Measurements from ENCODE around the gene PTCD2.
"Not testable (repeated sequence)": the region's sequence is repeated elsewhere in the genome, so short reads cannot be mapped to it uniquely, and the experiment has no call there.

The PTCD2 gene

DNA sequence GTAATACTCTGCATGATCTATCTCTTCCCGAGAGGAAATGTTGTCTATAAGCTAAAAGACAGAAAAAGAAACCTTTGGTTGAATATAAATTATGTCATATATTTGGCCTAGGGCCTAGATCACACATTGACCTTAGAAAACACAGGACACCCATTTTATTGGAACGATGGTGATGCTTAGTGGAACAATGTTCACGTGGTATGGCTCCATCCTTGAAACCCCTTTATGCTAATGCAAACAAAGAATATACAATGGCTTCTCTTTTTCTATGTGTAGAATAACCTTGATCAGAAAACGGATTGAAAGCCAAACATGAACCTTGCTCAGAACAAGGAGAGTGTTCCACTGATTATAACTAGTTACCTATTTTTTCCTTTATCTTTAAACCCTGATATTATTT, 24.6 kb upstream of the PTCD2 start:
- no peak overlapping the region for H3K4me3 ChIP-seq (ENCODE audit: low read depth, low read length)

GRCh38 chr5:72296256-72296655, 23.9 kb upstream of the PTCD2 start:
- H3K4me3 ChIP-seq (ENCODE audit: low read depth, low read length), result no peak overlapping the region

DNA sequence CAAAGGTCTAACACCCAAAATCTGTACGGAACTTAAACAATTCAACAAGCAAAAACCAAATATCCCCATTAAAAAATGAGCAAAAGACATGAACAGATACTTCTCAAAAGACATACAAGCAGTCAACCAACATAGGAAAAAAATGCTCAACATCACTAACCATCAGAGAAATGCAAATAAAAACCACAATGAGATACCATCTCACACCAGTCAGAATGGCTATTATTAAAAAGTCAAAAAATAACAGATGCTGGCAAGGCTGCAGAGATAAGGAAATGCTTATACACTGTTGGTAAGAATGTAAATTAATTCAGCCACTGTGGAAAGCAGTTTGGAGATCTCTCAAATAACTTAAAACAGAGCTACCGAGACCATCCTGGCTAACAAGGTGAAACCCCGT, 22.0 kb upstream of the PTCD2 start:
- not testable (repeated sequence) for H3K4me3 ChIP-seq (ENCODE audit: low read depth, low read length)

GRCh38 chr5:72298711-72299110, 21.5 kb upstream of the PTCD2 start:
- H3K4me3 ChIP-seq (ENCODE audit: low read depth, low read length), result no peak overlapping the region

DNA sequence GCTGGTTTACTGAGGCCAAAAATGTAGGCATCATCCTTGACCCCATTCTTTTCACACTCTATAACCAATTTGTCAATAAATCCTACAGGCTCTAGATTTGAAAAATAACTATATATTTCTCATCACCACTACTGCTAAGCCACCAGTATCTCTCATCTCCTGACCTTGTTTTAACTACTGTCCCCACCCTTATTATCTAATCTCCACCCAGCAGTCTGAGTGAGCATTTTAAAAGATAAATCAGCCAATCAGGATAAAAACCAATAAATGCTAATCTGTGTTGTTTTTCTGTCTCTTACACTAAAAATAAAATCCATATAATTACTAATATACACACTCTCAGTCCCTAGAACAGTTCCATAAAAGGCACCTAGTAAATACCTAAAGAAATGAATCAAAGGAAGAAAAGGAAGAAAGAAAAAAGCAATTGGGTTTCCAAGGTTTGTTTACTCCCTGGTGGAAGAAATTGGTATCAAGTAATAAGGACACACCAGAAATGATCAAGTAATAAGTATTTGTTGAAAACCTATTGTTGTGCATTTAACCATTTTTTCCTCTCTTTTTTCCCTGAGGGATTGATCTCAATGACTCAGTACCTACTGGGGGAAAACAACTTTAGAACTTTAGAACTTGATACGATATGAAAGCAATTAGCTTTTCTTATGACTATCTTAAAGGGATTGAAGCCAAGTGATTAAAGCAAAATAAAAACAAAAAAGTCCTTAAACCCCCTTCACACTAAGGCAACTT, 19.4 kb upstream of the PTCD2 start:
- H3K4me3 ChIP-seq (ENCODE audit: low read depth, low read length), result no peak overlapping the region

DNA sequence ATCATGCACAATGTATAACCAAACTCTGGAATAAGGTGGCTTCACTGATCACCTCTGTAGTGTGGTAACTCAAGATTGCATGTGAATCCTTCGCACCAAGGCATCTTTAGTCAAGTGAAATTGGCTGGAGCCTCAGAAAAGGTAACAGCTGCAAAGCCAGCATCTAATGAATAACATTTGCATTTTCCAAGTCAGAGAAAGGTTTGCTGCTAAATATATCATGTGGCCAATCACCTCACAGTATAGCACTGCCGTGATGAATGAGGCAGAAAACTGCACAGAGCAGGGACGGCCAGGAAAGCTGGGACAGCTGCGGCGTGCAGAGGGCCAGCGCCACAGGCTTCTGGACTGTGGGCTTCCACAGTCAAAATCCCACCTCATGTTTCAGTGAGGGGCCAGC, 18.6 kb upstream of the PTCD2 start:
- H3K4me3 ChIP-seq (ENCODE audit: low read depth, low read length), result no peak overlapping the region

DNA sequence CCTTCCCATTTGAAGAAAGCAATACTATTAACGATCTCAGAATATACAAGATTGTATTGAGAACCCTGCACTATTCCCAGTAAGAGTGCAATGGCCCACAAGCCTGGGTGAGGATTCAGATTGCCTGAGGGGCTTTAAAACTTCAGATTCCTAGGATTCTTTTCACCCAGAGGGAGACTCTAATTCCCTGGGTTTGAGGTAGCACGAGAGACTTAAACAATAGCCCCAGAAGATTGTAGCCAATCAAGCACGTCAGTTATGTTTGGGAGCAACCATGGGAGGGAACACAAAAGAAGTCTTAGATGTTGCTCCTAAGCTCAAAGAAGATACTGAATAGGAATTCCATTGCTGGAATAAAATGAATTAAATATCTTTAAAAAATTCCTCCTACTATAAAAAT, 18.0 kb upstream of the PTCD2 start:
- H3K4me3 ChIP-seq (ENCODE audit: low read depth, low read length), result no peak overlapping the region

DNA sequence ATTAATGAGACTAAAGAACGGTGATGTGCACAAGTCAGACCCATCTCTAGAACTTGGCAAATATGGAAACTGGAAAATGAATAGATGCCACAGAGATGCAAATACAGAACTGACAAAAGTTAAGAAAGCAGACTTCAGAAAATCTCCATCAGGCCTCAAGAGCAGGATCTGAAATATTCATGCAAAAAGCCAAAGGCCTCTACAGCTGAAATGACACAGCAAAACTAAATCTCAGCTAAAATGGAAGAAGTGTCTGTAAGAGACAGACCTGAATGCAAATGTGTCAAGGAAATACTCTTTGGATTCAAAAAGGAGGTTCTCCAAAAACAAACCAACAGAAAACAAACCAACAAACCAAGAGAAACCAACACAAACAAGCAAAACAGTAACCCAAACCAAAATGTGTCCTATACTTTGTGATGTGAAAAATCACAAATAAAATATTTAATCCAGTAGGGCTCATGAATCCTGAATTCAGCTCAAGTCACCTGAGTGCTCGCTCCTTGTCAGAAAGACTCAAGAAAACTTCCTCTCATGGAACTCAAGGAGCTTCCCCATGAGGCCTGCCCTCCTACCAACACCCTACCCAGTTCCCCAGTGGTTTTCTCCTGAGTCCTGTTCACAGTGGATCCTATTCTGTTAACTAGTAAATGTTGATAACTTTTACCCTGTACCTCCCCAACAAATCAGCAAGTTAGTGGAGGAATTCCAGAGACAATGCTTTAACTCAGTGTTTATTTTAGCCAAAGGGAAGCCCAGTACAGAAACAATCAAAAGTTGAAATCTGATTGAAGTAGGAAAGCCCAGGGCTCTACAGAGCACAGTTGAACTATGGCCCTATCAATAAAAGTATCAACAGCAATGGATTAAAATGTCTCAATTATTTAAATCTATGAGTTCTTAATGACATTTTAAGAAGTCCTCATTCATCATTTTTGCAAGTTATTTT, 14.7 kb upstream of the PTCD2 start:
- no peak overlapping the region for H3K4me3 ChIP-seq (ENCODE audit: low read depth, low read length)

DNA sequence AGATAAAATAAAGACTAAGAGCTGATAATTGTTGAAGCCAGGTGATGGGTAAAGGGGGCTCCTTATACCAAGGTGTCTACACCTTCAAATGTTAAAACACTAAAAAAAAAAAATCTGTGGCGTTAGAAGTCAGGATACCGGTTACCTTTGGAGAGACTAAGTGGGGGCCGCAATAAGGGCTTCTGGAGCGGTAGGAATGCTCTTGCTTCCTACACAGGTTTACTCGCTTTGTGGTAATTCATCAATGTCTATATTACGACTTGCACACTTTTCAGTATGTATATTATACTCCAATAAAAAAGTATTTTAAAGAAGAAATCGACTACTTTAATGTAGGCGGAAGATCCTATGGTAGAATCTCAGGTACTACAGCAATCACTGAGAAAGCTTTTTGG, 12.6 kb upstream of the PTCD2 start:
- H3K4me3 ChIP-seq (ENCODE audit: low read depth, low read length), result peak overlapping the region; percentile 69

- H3K4me3 ChIP-seq (ENCODE audit: low read depth, low read length), result peak overlapping the region; percentile 69
Measured at GRCh38 chr5:72307968-72308852, 12.0 kb upstream of the PTCD2 start.

GRCh38 chr5:72308853-72309191, 11.4 kb upstream of the PTCD2 start:
- H3K4me3 ChIP-seq (ENCODE audit: low read depth, low read length), result no peak overlapping the region

GRCh38 chr5:72313141-72313540, 7.0 kb upstream of the PTCD2 start:
- H3K4me3 ChIP-seq (ENCODE audit: low read depth, low read length), result no peak overlapping the region

DNA sequence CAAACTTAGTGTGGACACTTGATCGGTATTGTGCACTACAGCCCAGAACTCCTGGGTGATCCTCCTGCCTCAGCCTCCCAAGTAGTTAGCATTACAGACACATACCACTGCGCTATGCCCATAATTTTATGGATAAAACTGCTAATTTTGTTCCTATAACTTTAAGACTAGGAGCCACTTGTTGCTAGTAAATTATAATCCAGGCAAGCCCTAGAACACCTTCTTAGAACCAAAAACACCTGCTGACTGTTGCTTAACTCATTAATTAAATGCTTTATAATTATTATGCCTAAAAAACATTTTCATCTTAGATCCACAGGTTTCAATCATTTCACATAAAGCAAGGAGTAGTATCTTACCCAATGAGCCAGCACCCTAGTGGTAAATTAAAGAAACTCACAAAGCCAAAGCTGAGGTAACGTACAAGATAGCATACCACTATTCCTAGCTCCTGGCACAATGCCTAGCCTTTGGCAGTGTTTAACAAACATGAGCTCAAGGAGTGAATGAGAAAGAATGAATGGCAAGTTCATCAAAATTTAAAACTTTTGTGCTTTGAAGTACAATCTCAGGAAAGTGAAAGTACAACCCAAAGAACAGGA, 5.5 kb upstream of the PTCD2 start:
- no peak overlapping the region for H3K4me3 ChIP-seq (ENCODE audit: low read depth, low read length)

GRCh38 chr5:72319435-72319975, 668 bp upstream of the PTCD2 start:
- H3K4me3 ChIP-seq (ENCODE audit: low read depth, low read length), result peak overlapping the region; percentile 100

DNA sequence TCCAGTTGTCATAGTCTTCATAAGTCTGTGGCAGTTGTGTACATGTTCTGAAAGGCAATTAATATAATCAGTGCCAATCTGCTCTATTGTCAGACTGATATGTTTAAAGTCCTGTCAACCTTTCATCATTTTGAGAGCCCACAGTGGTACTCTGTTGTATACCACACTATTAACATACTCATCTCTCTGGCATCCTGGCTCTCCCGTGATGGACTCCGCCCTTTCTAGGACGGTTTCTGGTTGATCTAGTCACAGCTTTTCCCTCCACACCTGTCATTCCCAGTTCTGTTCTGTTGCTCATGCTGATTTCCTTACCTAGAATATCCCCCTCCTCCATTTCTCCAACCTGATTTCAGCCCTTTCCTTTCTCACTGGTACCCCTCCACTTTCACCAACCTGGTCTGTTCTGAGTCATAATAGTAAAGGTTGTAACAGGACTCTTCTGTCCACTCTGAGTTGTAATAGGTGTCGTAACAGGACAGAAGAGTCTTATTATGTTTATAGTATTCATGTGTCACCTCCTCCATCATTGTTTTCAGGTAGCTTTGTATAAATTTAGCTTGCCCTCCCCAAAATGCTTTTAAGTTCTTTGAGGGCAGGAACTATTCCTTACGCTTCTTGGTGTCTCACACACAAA, 4.1 kb downstream of the PTCD2 start:
- no peak overlapping the region for H3K4me3 ChIP-seq (ENCODE audit: low read depth, low read length)

GRCh38 chr5:72325566-72326305, 5.6 kb downstream of the PTCD2 start:
- H3K4me3 ChIP-seq (ENCODE audit: low read depth, low read length), result no peak overlapping the region

GRCh38 chr5:72326306-72326649, 6.1 kb downstream of the PTCD2 start:
- H3K4me3 ChIP-seq (ENCODE audit: low read depth, low read length), result no peak overlapping the region

DNA sequence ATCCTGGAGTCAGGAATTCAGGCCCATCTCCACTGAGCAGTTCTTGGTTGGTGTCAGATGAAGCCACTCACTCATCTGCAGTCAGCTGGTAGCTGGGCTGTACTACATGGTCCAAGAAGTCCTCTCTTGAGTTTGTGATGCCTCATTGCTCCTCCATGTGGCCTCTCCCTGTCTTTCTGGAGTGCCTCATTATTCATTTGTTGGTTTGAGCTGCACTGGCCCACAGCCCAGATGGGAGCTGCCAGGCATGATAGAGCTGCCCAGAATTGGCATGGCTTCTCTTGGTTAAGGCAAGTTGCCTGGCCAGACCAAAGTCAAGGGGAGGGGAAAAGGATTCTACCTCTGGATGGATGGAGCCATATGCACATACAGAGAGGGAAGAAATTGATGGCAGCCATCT, 8.0 kb downstream of the PTCD2 start:
- no peak overlapping the region for H3K4me3 ChIP-seq (ENCODE audit: low read depth, low read length)

DNA sequence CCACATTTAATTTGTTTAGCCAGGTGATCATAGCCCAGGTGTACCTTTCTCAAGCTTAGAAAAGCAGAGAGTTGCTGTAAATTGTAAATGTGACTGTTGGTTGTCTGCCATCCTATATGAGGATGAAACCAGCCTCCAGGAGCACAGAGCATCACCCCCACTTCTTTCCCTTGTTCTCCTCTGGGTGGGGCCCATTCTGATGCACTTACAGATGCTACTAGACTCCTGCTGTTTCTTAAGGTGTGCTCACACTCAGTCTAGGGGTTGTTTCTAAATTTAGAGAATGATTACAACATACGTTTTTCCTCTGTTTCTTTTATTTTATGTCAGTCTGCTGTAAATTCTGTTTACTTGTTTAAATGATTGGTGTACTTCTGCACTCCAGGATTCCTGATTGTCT, 10.5 kb downstream of the PTCD2 start:
- no peak overlapping the region for H3K4me3 ChIP-seq (ENCODE audit: low read depth, low read length)

DNA sequence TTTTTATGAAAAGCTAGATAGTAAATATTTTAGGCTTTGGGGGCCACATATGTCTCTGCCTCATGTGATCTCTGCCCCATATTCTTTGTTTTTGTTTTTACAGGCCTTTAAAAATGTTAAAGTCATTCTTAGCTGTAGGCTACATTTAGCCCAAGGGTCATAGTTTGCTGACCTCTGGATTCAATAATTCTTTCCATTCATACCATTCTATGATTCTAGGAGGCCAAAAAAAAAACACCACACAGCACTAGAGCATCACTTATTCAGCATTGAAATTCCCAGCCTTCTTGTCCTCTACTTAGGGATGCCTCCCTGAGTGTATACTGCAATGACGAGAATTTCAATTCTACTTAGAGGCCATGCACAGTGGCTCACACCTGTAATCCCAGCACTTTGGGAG, 17.0 kb downstream of the PTCD2 start:
- H3K4me3 ChIP-seq (ENCODE audit: low read depth, low read length), result no peak overlapping the region

Measured in iPS-11a (cell line).